NB4 (cell line): ENCODE data around the gene DHX58.

Experiments
- DNase-seq: peaks from one replicate; pipeline ENCODE4 v3.0.0; 2010; ENCODE audit warnings: low read depth
- H3K4me3 ChIP-seq: one replicate; pipeline ENCODE4 v1.5.1; 2011; ENCODE audit warnings: mild to moderate bottlenecking, low read depth, low read length, moderate library complexity
- CTCF ChIP-seq: IDR thresholded peaks from one replicate; pipeline ENCODE4 v1.5.1; 2012; ENCODE audit warnings: low read depth, low read length
- MYC ChIP-seq: IDR thresholded peaks from 2 replicates; pipeline ENCODE4 v1.6.1; 2011; ENCODE audit warnings: low read depth, low read length
- POLR2A ChIP-seq: IDR thresholded peaks from 2 replicates; pipeline ENCODE4 v1.6.1; 2011; ENCODE audit warnings: mild to moderate bottlenecking; ENCODE audit not compliant: insufficient read length; ENCODE audit errors: extremely low read depth
- TF ChIP-seq, protein P1 (sequence below): IDR thresholded peaks from 2 replicates; pipeline ENCODE4 v1.6.1; 2011; ENCODE audit warnings: low read depth, low read length

DHX58 gene

GRCh38 chr17:42072323-42073187, 40.0 kb downstream of the DHX58 start:
- DNase-seq: peak; percentile 80
- TF ChIP-seq CTCF: no peak
- TF ChIP-seq MYC: no peak
- no peak for TF ChIP-seq POLR2A
- TF ChIP-seq, protein P1, sequence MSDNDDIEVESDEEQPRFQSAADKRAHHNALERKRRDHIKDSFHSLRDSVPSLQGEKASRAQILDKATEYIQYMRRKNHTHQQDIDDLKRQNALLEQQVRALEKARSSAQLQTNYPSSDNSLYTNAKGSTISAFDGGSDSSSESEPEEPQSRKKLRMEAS: no peak
- H3K4me3 ChIP-seq: peak overlapping the region; percentile 42

- peak; percentile 43 for DNase-seq
- TF ChIP-seq CTCF (no peak), MYC (no peak), POLR2A (no peak)
- H3K4me3 ChIP-seq: peak overlapping the region; percentile 42
Measured at GRCh38 chr17:42071810-42072209, 40.7 kb downstream of the DHX58 start.

GRCh38 chr17:42068979-42069378, 43.5 kb downstream of the DHX58 start:
- H3K4me3 ChIP-seq: no peak overlapping the region
- DNase-seq: no peak
- TF ChIP-seq CTCF (no peak), MYC (no peak), POLR2A (no peak)
- TF ChIP-seq, protein P1: no peak

DNA sequence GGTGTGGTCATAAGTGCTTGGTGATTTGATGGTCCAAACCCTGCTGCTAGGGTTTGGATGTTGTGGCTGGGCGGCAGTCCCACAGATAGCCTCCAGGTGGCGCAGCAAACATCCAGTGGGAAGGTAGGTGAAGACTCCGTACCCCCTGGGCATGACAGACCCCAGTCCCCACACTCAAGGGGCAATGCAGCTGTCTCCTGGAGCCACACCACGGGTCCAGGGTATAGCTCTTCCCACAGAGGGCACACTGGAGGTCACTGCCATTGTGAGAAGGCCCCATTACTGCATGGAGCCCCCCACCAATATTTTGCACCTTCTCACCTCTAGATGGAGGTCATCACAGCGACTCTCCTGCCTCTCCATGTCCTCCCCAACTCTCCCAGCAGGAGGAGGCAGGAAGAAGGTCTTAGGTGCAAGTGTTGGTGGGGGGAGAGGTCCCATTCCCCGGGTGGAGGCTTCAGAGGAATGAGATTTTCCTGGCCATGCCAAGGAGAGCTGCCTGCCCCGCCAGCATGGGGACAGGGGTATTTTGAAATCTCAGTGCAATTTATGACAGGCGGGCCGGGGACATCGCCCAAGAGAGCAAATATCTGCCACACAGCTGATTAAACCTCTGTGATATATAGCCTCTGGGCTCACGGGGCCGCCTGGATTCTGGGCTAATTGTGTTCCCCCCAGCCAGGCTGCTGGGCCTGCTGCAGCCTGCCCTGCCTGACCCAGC, 45.0 kb downstream of the DHX58 start:
- TF ChIP-seq, protein P1: no peak
- no peak for TF ChIP-seq MYC
- no peak for TF ChIP-seq POLR2A
- TF ChIP-seq CTCF: peak; percentile 89
- H3K4me3 ChIP-seq: no peak overlapping the region
- DNase-seq: peak; percentile 68

DNA sequence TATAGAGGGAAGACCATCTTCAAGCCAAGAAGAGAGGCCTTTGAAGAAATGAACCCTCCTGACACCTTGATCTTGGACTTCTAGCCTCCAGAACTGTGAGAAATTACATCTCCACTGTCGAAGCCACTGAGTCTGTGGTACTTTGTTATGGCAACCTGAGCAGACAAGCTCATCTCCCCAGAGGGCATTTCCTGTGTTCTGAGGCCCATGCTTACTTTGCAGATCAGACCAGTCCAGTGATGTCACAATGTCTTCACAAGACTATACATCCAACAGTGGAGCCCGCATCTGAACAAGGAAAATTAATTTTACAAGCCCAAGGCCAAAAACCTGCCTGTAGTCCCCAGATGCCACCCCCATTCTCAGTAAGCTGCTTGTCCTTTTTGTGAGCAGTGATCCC, 47.3 kb downstream of the DHX58 start:
- H3K4me3 ChIP-seq: no peak overlapping the region
- peak; percentile 44 for DNase-seq
- TF ChIP-seq POLR2A: no peak
- TF ChIP-seq MYC: no peak
- TF ChIP-seq CTCF: no peak
- TF ChIP-seq, protein P1: no peak
